T-cell (primary cell): ENCODE measurements around the gene EFCAB9. TPM values are rescaled to one million over a fixed set of nuclear protein-coding genes. Genes with fewer than 3 reads are reported as not detected.

Experiments
- ATAC-seq, 4 experiments: fragments of 200-7000 bp in 3 of 4; fragments of 150-1000 bp in 1 of 4; cut with Tn5 transposase; replicated peaks in 1 of 4; 1 replicate in 3 of 4; 2 replicates in 1 of 4; pipeline ENCODE4 v1.10.0; 2021; ENCODE audit warnings: moderate library complexity in 3 of 4, mild to moderate bottlenecking in 2 of 4, moderate number of reproducible peaks in 1 of 4
- CTCF ChIA-PET, 2 donors: fragments of 300-600 bp; sonication (Branson Sonifier 250); formaldehyde crosslinking; loops; one replicate each; lab custom pipeline; 2022; ENCODE audit warnings: antibody characterized with exemption in 2 of 2; lab: Charles Lee
- POLR2A ChIA-PET, 2 donors: fragments of 300-600 bp; sonication (Branson Sonifier 250); formaldehyde crosslinking; loops; one replicate each; lab custom pipeline; 2022; ENCODE audit warnings: antibody characterized with exemption in 2 of 2; lab: Charles Lee
- DNase-seq, 35 experiments: peaks; one replicate each; pipeline versions ENCODE4 v3.0.0 to v3.0.0-alpha.2; 2013 to 2023
- H3K27ac ChIP-seq: one replicate; pipeline ENCODE4 v1.5.1; 2013; ENCODE audit warnings: low read length
- H3K27me3 ChIP-seq, 2 experiments: replicated peaks in 1 of 2; 1 replicate in 1 of 2; 2 replicates in 1 of 2; pipeline versions ENCODE4 v1.6.1 to v1.7.0; 2013; ENCODE audit warnings: low read length in 1 of 2, mixed read lengths in 1 of 2; ENCODE audit not compliant: control insufficient read depth in 2 of 2, insufficient read depth in 2 of 2; ENCODE audit errors: extremely low read depth in 1 of 2
- H3K36me3 ChIP-seq, 2 donors: 1 replicate in 1 of 2; 2 replicates in 1 of 2; pipeline versions ENCODE4 v1.6.1 to v1.7.0; 2013; ENCODE audit warnings: low read length in 1 of 2; ENCODE audit not compliant: control insufficient read depth in 2 of 2, insufficient read depth in 1 of 2; ENCODE audit errors: extremely low read depth in 1 of 2
- H3K4me1 ChIP-seq, 2 experiments: 1 replicate in 1 of 2; 2 replicates in 1 of 2; pipeline versions ENCODE4 v1.6.1 to v1.7.0; 2013; ENCODE audit warnings: low read length in 2 of 2, mixed read lengths in 1 of 2; ENCODE audit not compliant: insufficient read depth in 2 of 2, control insufficient read depth in 1 of 2; ENCODE audit errors: extremely low read depth in 1 of 2
- H3K4me3 ChIP-seq, 2 donors: 1 replicate in 1 of 2; 2 replicates in 1 of 2; pipeline versions ENCODE4 v1.5.1 to v1.7.0; 2013; ENCODE audit warnings: mild to moderate bottlenecking in 2 of 2, low read length in 1 of 2, moderate library complexity in 1 of 2; ENCODE audit not compliant: control insufficient read depth in 1 of 2; ENCODE audit errors: extremely low read depth in 1 of 2
- H3K9me3 ChIP-seq: 2 replicates; pipeline ENCODE4 v1.7.0; 2013
- H3K27ac Mint-ChIP-seq, 2 donors: one replicate each; pipeline ENCODE4 v1.8.0; 2020 to 2021; ENCODE audit warnings: mild to moderate bottlenecking in 2 of 2, mixed read lengths in 2 of 2
- H3K27me3 Mint-ChIP-seq, 2 donors: one replicate each; pipeline ENCODE4 v1.8.0; 2021 to 2022; ENCODE audit warnings: mixed read lengths in 2 of 2
- H3K36me3 Mint-ChIP-seq: one replicate; pipeline ENCODE4 v1.8.0; 2021; ENCODE audit warnings: mixed read lengths
- H3K4me1 Mint-ChIP-seq, 3 donors: one replicate each; pipeline ENCODE4 v1.8.0; 2020 to 2022; ENCODE audit warnings: mixed read lengths in 3 of 3, mild to moderate bottlenecking in 1 of 3
- H3K4me3 Mint-ChIP-seq, 3 donors: one replicate each; pipeline ENCODE4 v1.8.0; 2020 to 2022; ENCODE audit warnings: mild to moderate bottlenecking in 3 of 3, mixed read lengths in 3 of 3, moderate library complexity in 3 of 3
- H3K9me3 Mint-ChIP-seq, 3 donors: one replicate each; pipeline ENCODE4 v1.8.0; 2020 to 2022; ENCODE audit warnings: mixed read lengths in 3 of 3
- WGBS: methylation state at CpG from one replicate; pipeline ENCODE4 v1.1.5; 2013; ENCODE audit warnings: missing lambda C conversion rate; ENCODE audit not compliant: insufficient coverage; 5-methylcytosine and 5-hydroxymethylcytosine counted together
- total RNA-seq, 35 experiments: library from RNA in 6 of 35; stranded (reverse) in 6 of 35; fragments of 120-200 nt in 1 of 35; gene quantifications; one replicate each; pipeline versions ENCODE4 v1.2.1 to v1.2.4 and lab custom pipeline; 2013 to 2026

Gene EFCAB9
- total RNA-seq, 5 donors from 2014 or later (not counting 1 experiment from before 2014, with no cell fraction given), result not detected

DNA sequence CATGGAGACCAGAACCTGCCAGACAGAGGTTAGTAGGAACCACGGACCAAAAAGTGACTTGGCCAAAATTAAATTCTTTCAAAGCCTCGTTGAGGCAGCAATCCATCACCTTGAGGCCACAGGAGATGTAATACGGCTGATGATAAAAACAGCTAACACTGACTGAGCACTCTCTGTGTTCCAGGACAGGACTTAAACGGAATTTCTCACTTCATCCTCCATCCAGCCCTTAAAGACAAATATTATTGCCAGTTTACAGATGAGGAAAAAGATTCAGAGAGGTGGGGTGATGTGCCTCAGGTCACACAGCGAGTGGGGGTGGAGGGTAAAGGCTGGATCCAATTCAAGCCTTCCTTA, 31.0 kb upstream of the EFCAB9 start:
- Mint-ChIP-seq H3K4me1 (peaks cover 61 to 86% (median 81%) of the 10 kb centered on the region in 3 donors), H3K4me3 (no peak overlapping the region), H3K27ac (peak overlapping the region; percentile 29 to 69), H3K36me3 (peaks cover 14% of the 10 kb centered on the region), H3K27me3 (no peaks in the 10 kb centered on the region), H3K9me3 (no peaks in the 10 kb centered on the region)
- Histone ChIP-seq H3K4me1 (peaks cover 20 to 90% of the 10 kb centered on the region in 2 experiments), H3K4me3 (no peak overlapping the region), H3K9me3 (no peaks in the 10 kb centered on the region), H3K36me3 (peaks cover 3 to 51% of the 10 kb centered on the region in 2 donors), H3K27me3 (no peaks in the 10 kb centered on the region), H3K27ac (peak overlapping the region; percentile 10)
- POLR2A ChIA-PET, result no interaction called here
- no peak for DNase-seq
- ATAC-seq, result no peak
- 54% methylated on average over 3 of the region's 5 CpGs for WGBS
- CTCF ChIA-PET, result no interaction called here

GRCh38 chr5:172163346-172163745, 30.6 kb upstream of the EFCAB9 start:
- Histone ChIP-seq H3K4me1 (peaks cover 22 to 94% of the 10 kb centered on the region in 2 experiments), H3K36me3 (peaks cover 3 to 51% of the 10 kb centered on the region in 2 donors), H3K4me3 (no peak overlapping the region), H3K9me3 (no peaks in the 10 kb centered on the region), H3K27ac (peak overlapping the region; percentile 10), H3K27me3 (no peaks in the 10 kb centered on the region)
- ATAC-seq (no peak), DNase-seq (no peak)
- Mint-ChIP-seq H3K27me3 (no peaks in the 10 kb centered on the region), H3K9me3 (no peaks in the 10 kb centered on the region), H3K27ac (peak overlapping the region in 1 of 2 donors; percentile 29), H3K4me3 (peak overlapping the region in 1 of 3 donors; percentile 42), H3K36me3 (peaks cover 12% of the 10 kb centered on the region), H3K4me1 (peaks cover 61 to 87% (median 82%) of the 10 kb centered on the region in 3 donors)
- ChIA-PET POLR2A (no interaction called here), CTCF (interaction anchor here in 1 of 2 donors (0.5 kb wide), 1 partner anchor 1863 kb away, joined by 3 read pairs; no protein-coding TSS in a partner anchor)
- 85% methylated on average over 4 of the region's 4 CpGs for WGBS

DNA sequence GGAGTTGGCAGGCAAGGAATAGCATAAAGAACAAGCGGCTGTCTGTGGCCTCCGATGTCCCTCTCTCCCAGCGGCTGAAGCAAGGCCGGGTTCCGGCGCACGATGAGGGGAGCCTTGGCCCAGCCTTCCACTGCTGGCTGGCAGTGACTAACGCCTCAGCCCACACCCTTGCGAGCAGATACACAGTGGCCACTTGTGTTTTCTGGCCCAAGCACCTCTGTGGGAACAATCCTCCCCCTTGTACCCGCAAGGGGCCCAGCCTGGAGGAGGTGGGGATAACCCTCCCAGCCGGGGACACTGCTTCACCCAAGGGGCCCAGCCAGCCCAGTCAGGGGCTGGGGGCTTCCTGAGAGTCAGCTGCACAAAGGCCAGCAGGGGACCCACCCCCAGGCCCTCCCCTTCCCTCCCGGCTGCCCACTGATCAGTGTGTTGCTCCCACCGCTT, 29.2 kb upstream of the EFCAB9 start:
- CTCF ChIA-PET, result interaction anchor here in 1 of 2 donors (0.7 to 1.8 kb wide), 2 partner anchors 9 to 18 kb away, joined by 3 to 8 read pairs; no protein-coding TSS in a partner anchor
- POLR2A ChIA-PET, result no interaction called here
- no peaks in the 10 kb centered on the region for H3K9me3 Mint-ChIP-seq
- WGBS, result 95% methylated on average over 4 of the region's 13 CpGs
- H3K27ac Mint-ChIP-seq, result peak overlapping the region in 1 of 2 donors; percentile 74
- peaks cover 3 to 61% of the 10 kb centered on the region in 2 donors for H3K36me3 ChIP-seq
- no peak overlapping the region for H3K4me3 ChIP-seq
- H3K4me3 Mint-ChIP-seq, result no peak overlapping the region
- H3K4me1 Mint-ChIP-seq, result peaks cover 65 to 89% (median 85%) of the 10 kb centered on the region in 3 donors
- H3K36me3 Mint-ChIP-seq, result peaks cover 21% of the 10 kb centered on the region
- no peaks in the 10 kb centered on the region for H3K27me3 Mint-ChIP-seq
- ATAC-seq (no peak), DNase-seq (no peak)
- no peaks in the 10 kb centered on the region for H3K27me3 ChIP-seq
- H3K4me1 ChIP-seq, result peaks cover 30 to 98% of the 10 kb centered on the region in 2 experiments
- no peak overlapping the region for H3K27ac ChIP-seq
- no peaks in the 10 kb centered on the region for H3K9me3 ChIP-seq

DNA sequence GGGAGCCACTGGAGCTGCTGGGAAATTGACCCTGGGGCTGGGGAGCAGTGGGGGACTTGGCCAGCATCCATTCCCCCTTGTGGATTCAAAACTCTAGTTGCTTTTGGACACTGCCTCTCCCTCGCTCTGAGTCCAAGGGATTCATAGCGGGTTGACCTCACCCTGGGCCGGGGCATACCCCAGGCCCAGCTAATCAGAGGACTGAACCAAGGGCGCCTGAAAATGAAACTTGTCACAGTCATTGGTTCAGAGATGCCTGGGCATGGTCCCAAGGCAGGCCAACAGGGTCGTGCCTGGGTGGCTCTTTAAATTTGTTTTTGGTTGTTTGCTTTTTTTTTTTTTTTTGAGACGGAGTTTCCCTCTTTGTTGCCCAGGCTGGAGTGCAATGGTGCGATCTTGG, 28.5 kb upstream of the EFCAB9 start:
- Mint-ChIP-seq H3K9me3 (no peaks in the 10 kb centered on the region), H3K36me3 (peaks cover 27% of the 10 kb centered on the region), H3K27ac (peak overlapping the region in 1 of 2 donors; percentile 74), H3K27me3 (no peaks in the 10 kb centered on the region), H3K4me1 (peaks cover 67 to 89% (median 87%) of the 10 kb centered on the region in 3 donors), H3K4me3 (no peak overlapping the region)
- ChIA-PET CTCF (interaction anchor here in 1 of 2 donors (1.8 kb wide), 1 partner anchor 8 kb away, joined by 8 read pairs; no protein-coding TSS in a partner anchor), POLR2A (no interaction called here)
- ATAC-seq, result no peak
- no peaks in the 10 kb centered on the region for H3K27me3 ChIP-seq
- H3K4me3 ChIP-seq, result no peak overlapping the region
- H3K9me3 ChIP-seq, result no peaks in the 10 kb centered on the region
- peaks cover 3 to 65% of the 10 kb centered on the region in 2 donors for H3K36me3 ChIP-seq
- no peak for DNase-seq
- 66% methylated on average over 4 of the region's 7 CpGs for WGBS
- H3K4me1 ChIP-seq, result peaks cover 33 to 97% of the 10 kb centered on the region in 2 experiments
- H3K27ac ChIP-seq, result no peak overlapping the region

- Mint-ChIP-seq H3K4me3 (peak overlapping the region in 1 of 3 donors; percentile 37), H3K27ac (peak overlapping the region; percentile 49 to 68), H3K9me3 (no peaks in the 10 kb centered on the region), H3K36me3 (peaks cover 26% of the 10 kb centered on the region), H3K4me1 (peaks cover 67 to 90% (median 89%) of the 10 kb centered on the region in 3 donors), H3K27me3 (no peaks in the 10 kb centered on the region)
- no peaks in the 10 kb centered on the region for H3K9me3 ChIP-seq
- H3K27me3 ChIP-seq, result no peaks in the 10 kb centered on the region
- CTCF ChIA-PET, result no interaction called here
- no peak overlapping the region for H3K27ac ChIP-seq
- H3K4me1 ChIP-seq, result peaks cover 36 to 97% of the 10 kb centered on the region in 2 experiments
- no peak overlapping the region for H3K4me3 ChIP-seq
- DNase-seq (no peak), ATAC-seq (no peak)
- POLR2A ChIA-PET, result no interaction called here
- peaks cover 3 to 68% of the 10 kb centered on the region in 2 donors for H3K36me3 ChIP-seq
- WGBS, result 89% methylated on average over 10 of the region's 16 CpGs
These were observed 27.7 kb upstream of the EFCAB9 start for GRCh38 chr5:172166030-172166826.

DNA sequence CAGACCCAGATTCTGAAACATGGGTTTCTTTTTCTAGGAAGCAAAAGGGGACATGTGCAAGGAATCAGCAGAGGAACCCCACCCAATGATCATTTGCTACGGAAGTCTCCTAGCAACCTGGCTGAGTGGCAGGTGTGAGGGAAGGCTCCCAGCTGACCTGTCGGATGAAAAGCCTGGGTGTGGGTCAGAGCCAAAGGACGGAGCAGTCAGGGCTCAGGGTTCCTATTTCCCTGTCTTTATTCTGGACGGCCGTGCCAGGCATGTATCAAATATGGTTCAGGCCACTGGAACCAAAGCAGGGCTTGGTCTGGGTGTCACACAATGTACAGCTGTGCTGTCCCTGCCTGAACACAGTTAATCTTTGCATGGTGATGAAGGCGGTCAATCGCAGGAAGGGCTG, 26.1 kb upstream of the EFCAB9 start:
- Mint-ChIP-seq H3K4me1 (peaks cover 70 to 91% (median 90%) of the 10 kb centered on the region in 3 donors), H3K27ac (peak overlapping the region; percentile 55 to 77), H3K4me3 (peak overlapping the region in 1 of 3 donors; percentile 37), H3K27me3 (no peaks in the 10 kb centered on the region), H3K9me3 (no peaks in the 10 kb centered on the region), H3K36me3 (peaks cover 24% of the 10 kb centered on the region)
- H3K9me3 ChIP-seq, result no peaks in the 10 kb centered on the region
- DNase-seq (no peak), ATAC-seq (no peak)
- H3K27ac ChIP-seq, result no peak overlapping the region
- CTCF ChIA-PET, result interaction anchor here in 1 of 2 donors (0.5 to 0.8 kb wide), 2 partner anchors 41 to 552 kb away, joined by 3 read pairs; no protein-coding TSS in a partner anchor
- peaks cover 30 to 97% of the 10 kb centered on the region in 2 experiments for H3K4me1 ChIP-seq
- WGBS, result 91% methylated on average over 7 of the region's 7 CpGs
- POLR2A ChIA-PET, result interaction anchor here in 1 of 2 donors (0.6 kb wide), 1 partner anchor 11 kb away, joined by 3 read pairs; no protein-coding TSS in a partner anchor
- H3K36me3 ChIP-seq, result peaks cover 3 to 65% of the 10 kb centered on the region in 2 donors
- H3K4me3 ChIP-seq, result no peak overlapping the region
- no peaks in the 10 kb centered on the region for H3K27me3 ChIP-seq
